Kidney (tissue), 14 donors: ENCODE measurements around the gene PTK6. TPM values are rescaled to one million over a fixed set of nuclear protein-coding genes. Genes with fewer than 3 reads are reported as not detected.
"Not testable (repeated sequence)": the region's sequence is repeated elsewhere in the genome, so short reads cannot be mapped to it uniquely, and the experiment has no call there.

Experiments used
- DNase-seq, 5 donors: peaks; one replicate each; pipeline ENCODE4 v3.0.0-alpha.2; 2013 to 2020
- FAIRE-seq: peaks from 2 replicates; lab custom pipeline; 2012; peaks lifted over from hg19 to GRCh38; lab: Jason Lieb, UNC
- H3K27ac ChIP-seq, 2 donors: one replicate each; pipeline ENCODE4 v1.7.0; 2013; ENCODE audit warnings: low read depth in 2 of 2, low read length in 2 of 2, inconsistent platforms in 1 of 2
- H3K27me3 ChIP-seq: one replicate; pipeline ENCODE4 v1.7.1; 2013; ENCODE audit warnings: low read length, inconsistent platforms; ENCODE audit not compliant: control insufficient read depth, insufficient read depth
- H3K36me3 ChIP-seq, 3 donors: one replicate each; pipeline versions ENCODE4 v1.7.0 to v1.7.1; 2013; ENCODE audit warnings: low read length in 3 of 3, control low read depth in 1 of 3, inconsistent platforms in 1 of 3; ENCODE audit not compliant: insufficient read depth in 3 of 3, control insufficient read depth in 2 of 3
- H3K4me1 ChIP-seq, 3 donors: one replicate each; pipeline versions ENCODE4 v1.7.0 to v1.7.1; 2013; ENCODE audit warnings: low read length in 3 of 3, inconsistent platforms in 1 of 3, low read depth in 1 of 3; ENCODE audit not compliant: control insufficient read depth in 2 of 3, insufficient read depth in 2 of 3
- H3K4me3 ChIP-seq, 3 donors: one replicate each; pipeline versions ENCODE4 v1.7.0 to v1.8.1; 2013; ENCODE audit warnings: low read length in 3 of 3, control low read depth in 1 of 3, inconsistent platforms in 1 of 3
- H3K9ac ChIP-seq, 3 donors: one replicate each; pipeline versions ENCODE4 v1.7.0 to v1.7.1; 2013; ENCODE audit warnings: low read length in 3 of 3, control low read depth in 1 of 3, inconsistent platforms in 1 of 3
- H3K9me3 ChIP-seq, 3 donors: one replicate each; pipeline versions ENCODE4 v1.7.0 to v1.7.1; 2013; ENCODE audit warnings: low read length in 3 of 3, control low read depth in 1 of 3, inconsistent platforms in 1 of 3; ENCODE audit not compliant: control insufficient read depth in 2 of 3, insufficient read depth in 1 of 3
- intact Hi-C: fragments of 100-400 bp; cut with DNase I; formaldehyde crosslinking; loops from one replicate; pipeline ENCODE4 v1.11.1; 2022
- polyA plus RNA-seq: library from polyadenylated mRNA; stranded (reverse); fragments of 350-450 nt; fragmentation: Illumina TruSeq; extraction: RNeasy Lipid Tissue Mini Kit (QIAGEN cat#74804); gene quantifications from one replicate; pipeline ENCODE4 v1.2.3, GENCODE V29; 2014; ENCODE audit warnings: low read depth, low replicate concordance; ENCODE audit not compliant: insufficient read depth
- total RNA-seq: library from RNA; stranded (reverse); fragmentation: NEBNext Ultra II Directional; extraction: Animal tissue kit (Norgen Biotek cat#: 25700); gene quantifications from one replicate; pipeline ENCODE4 v1.2.1, GENCODE V29; 2021
- TF ChIP-seq, protein P1 (sequence below): IDR thresholded peaks from 3 replicates; pipeline ENCODE4 v1.5.1; 2012; ENCODE audit warnings: mild to moderate bottlenecking, moderate library complexity, borderline replicate concordance; ENCODE audit not compliant: insufficient read depth; ENCODE audit errors: extremely low read depth
- donor health status: control.
- donor health status: control.
- donor health status: control.
- donor health status: control.
- donor health status: control.
- donor health status: DM: yes; HTN: yes; CAD: no.
- donor health status: Normal renal cell carcinoma (clear cell type).

PTK6 gene
- total and polyA plus RNA-seq, 2 donors from 2014 or later: 0.26 to 1.1 TPM

DNA sequence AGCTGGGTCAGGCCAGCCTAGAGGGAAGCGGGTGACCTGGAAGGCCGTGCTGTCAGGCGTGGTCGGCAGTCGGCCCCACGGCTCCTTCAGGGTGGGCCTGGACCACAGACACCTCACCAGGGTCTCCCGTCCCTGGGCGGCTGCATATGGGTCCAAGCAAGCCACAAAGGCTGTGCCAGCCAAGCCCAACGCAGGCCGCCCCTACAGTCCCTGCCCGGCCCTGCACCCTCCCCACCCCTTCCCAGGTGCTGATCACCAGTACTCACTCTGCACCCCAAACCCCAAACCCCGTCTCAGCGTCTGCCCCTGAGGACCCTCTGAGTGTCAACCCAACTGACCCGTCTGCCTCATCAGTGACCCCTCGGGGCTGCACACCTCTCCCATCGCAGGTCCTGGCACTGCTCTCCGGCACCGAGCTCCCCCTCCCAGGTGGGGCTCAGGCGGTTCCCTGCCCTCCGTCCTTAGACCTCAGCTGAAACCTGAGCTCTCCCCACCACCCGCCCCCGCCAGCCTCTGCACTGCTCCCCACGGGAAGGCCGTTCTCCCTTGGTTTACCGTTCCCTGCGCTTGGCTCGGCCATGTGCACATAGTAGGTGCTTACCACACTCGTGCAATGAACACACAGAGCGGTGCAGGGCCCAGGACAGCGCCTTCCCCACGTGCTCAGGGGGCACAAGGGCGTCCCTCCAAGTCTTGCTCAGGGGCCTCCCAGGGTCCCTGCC is 18.1 kb downstream of the PTK6 start:
- Histone ChIP-seq H3K27me3 (no peaks in the 10 kb centered on the region), H3K9ac (no peak overlapping the region), H3K9me3 (no peaks in the 10 kb centered on the region), H3K4me3 (peak overlapping the region in 2 of 3 donors; percentile 10 to 71), H3K27ac (no peak overlapping the region), H3K36me3 (peaks cover 0 to 7% (median 0%) of the 10 kb centered on the region in 3 donors), H3K4me1 (peaks cover 0 to 11% (median 0%) of the 10 kb centered on the region in 3 donors)
- intact Hi-C loops: no loop called here
- FAIRE-seq: no peak
- DNase-seq: peak in 2 of 5 donors; percentile 73 to 83
- TF ChIP-seq, protein P1, sequence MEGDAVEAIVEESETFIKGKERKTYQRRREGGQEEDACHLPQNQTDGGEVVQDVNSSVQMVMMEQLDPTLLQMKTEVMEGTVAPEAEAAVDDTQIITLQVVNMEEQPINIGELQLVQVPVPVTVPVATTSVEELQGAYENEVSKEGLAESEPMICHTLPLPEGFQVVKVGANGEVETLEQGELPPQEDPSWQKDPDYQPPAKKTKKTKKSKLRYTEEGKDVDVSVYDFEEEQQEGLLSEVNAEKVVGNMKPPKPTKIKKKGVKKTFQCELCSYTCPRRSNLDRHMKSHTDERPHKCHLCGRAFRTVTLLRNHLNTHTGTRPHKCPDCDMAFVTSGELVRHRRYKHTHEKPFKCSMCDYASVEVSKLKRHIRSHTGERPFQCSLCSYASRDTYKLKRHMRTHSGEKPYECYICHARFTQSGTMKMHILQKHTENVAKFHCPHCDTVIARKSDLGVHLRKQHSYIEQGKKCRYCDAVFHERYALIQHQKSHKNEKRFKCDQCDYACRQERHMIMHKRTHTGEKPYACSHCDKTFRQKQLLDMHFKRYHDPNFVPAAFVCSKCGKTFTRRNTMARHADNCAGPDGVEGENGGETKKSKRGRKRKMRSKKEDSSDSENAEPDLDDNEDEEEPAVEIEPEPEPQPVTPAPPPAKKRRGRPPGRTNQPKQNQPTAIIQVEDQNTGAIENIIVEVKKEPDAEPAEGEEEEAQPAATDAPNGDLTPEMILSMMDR: no peak

DNA sequence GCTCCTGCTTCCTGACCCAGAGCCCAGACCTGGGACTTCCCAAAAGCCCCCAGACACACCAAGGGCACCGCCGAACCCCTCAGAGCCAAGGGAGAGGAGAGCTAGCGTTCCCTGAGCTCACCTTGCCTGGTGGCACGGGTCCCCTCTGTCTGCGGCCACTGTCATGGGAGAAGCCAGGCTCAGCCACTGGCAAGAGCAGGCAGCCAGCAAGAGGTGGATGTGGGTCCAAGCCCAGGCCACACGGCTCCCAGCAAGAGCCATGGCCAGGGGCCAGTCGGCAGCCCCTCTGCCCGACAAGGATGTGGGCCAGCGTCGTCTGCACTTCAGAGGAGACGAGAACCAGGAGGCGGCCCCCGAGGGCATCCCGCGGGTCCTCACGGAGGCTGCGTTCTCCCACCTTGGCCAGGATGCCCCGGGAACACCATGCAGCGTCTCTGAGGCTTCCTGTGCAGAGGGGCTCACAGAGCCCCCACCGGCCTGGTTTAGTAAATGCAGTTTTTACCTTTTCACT is 18.8 kb downstream of the PTK6 start:
- Histone ChIP-seq H3K4me3 (no peak overlapping the region), H3K9me3 (no peaks in the 10 kb centered on the region), H3K27ac (no peak overlapping the region), H3K4me1 (peaks cover 0 to 11% (median 0%) of the 10 kb centered on the region in 3 donors), H3K36me3 (peaks cover 0 to 3% (median 0%) of the 10 kb centered on the region in 3 donors), H3K9ac (no peak overlapping the region), H3K27me3 (no peaks in the 10 kb centered on the region)
- DNase-seq: peak in 2 of 5 donors; percentile 48 to 77
- intact Hi-C loops: no loop called here
- no peak for FAIRE-seq
- TF ChIP-seq, protein P1: no peak

DNA sequence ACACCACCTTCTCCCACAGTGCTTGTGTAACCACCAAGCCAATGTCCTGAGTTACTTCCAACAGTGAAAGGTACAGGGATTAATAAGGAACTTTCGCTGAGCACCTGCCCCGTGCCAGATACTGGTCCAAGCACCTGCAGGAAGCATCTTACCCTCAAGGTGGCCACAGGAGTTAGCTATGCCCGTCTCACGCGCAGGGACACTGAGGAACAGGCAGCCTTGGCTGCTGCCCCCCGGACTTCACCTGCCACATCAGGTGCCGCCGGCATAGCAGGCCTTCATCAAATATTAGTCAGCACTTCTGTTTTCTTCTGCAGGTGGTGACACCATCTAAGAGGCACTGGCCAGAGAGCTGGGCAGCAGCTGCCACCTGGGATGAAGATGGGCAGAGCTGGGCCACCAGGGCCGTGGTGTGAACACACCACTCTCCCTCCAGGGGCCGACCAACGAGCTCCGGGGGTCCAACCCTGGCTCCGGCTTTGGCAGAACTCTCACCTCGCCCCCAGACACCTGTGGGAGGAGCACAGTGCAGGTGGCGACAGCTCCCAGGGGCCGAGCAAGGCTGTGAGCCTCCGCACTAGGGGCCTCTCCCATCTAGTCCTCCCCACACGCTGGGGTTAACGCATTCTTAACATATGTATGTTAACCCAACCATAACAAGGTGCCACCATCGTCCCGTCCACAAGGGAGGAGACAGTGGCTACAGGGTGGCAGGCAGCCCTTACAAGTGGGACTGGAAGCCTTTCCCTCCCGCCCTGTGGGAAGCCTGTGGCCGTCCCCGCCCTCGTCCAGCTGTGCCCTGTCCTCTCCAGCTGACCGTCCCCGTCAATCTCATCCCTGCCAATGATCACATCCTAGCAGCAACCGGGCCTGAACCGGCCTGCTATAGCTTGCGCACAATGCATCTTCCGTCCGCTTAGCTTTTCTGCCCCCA is 19.5 kb downstream of the PTK6 start:
- H3K36me3 ChIP-seq: no peaks in the 10 kb centered on the region
- H3K4me3 ChIP-seq: no peak overlapping the region
- no peak overlapping the region for H3K27ac ChIP-seq
- no peak overlapping the region for H3K9ac ChIP-seq
- intact Hi-C loops: no loop called here
- no peaks in the 10 kb centered on the region for H3K27me3 ChIP-seq
- no peaks in the 10 kb centered on the region for H3K9me3 ChIP-seq
- H3K4me1 ChIP-seq: peaks cover 0 to 11% (median 0%) of the 10 kb centered on the region in 3 donors
- TF ChIP-seq, protein P1: no peak
- FAIRE-seq: no peak
- peak in 1 of 5 donors; percentile 74 for DNase-seq

DNA sequence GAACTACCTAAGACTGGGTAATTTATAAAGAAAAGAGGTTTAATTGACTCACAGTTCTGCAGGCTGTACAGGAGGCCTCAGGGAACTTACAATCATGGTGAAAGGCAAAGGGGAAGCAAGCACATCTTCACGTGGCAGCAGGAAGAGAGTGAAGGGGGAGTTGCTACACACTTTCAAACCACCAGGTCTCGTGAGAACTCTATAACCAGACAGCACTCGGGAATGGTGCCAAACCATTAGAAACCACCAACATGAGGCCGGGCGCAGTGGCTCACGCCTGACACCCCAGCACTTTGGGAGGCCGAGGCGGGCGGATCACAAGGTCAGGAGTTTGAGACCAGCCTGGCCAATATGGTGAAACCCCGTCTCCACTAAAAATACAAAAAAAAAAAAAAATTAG is 22.7 kb downstream of the PTK6 start:
- H3K36me3 ChIP-seq, H3K9ac ChIP-seq, H3K4me1 ChIP-seq, H3K27ac ChIP-seq, intact Hi-C loops, H3K4me3 ChIP-seq, FAIRE-seq, H3K9me3 ChIP-seq, H3K27me3 ChIP-seq: not testable (repeated sequence)
- DNase-seq: peak in 1 of 5 donors; percentile 39
